Trophoblast cell (in vitro differentiated cells and primary cell): Measurements from ENCODE around the gene GNB5.
"Not testable (repeated sequence)": the region's sequence is repeated elsewhere in the genome, so short reads cannot be mapped to it uniquely, and the experiment has no call there.

Source experiments
- DNase-seq, 2 donors: peaks; one replicate each; pipeline ENCODE4 v3.0.0-alpha.2; 2016
- H2AFZ ChIP-seq: 2 replicates; pipeline ENCODE4 v1.6.1; 2013; ENCODE audit warnings: low read length, moderate library complexity, mild to moderate bottlenecking; ENCODE audit not compliant: insufficient read depth, poor library complexity
- H2AK5ac ChIP-seq: 2 replicates; pipeline ENCODE4 v1.6.1; 2013; ENCODE audit warnings: mild to moderate bottlenecking, low read length
- H2BK120ac ChIP-seq: 2 replicates; pipeline ENCODE4 v1.6.1; 2013; ENCODE audit warnings: low read length, mild to moderate bottlenecking, moderate library complexity; ENCODE audit not compliant: insufficient read depth, poor library complexity
- H2BK12ac ChIP-seq: 2 replicates; pipeline ENCODE4 v1.6.1; 2013; ENCODE audit warnings: mild to moderate bottlenecking, low read length, moderate library complexity
- H2BK5ac ChIP-seq: 2 replicates; pipeline ENCODE4 v1.6.1; 2013; ENCODE audit warnings: low read length, low read depth, moderate library complexity, mild to moderate bottlenecking; ENCODE audit not compliant: poor library complexity
- H3K14ac ChIP-seq: 2 replicates; pipeline ENCODE4 v1.6.1; 2013; ENCODE audit warnings: mild to moderate bottlenecking, low read length
- H3K18ac ChIP-seq: 2 replicates; pipeline ENCODE4 v1.6.1; 2013; ENCODE audit warnings: mild to moderate bottlenecking, low read length
- H3K23ac ChIP-seq: 2 replicates; pipeline ENCODE4 v1.6.1; 2013; ENCODE audit warnings: low read length
- H3K27ac ChIP-seq: 2 replicates; pipeline ENCODE4 v1.5.1; 2013; ENCODE audit warnings: low read depth, mild to moderate bottlenecking, inconsistent platforms, low read length, moderate library complexity
- H3K27me3 ChIP-seq: 2 replicates; pipeline ENCODE4 v1.6.1; 2013; ENCODE audit warnings: inconsistent platforms, mild to moderate bottlenecking, low read length, moderate library complexity; ENCODE audit not compliant: insufficient read depth
- H3K36me3 ChIP-seq, 2 experiments: 1 replicate in 1 of 2; 2 replicates in 1 of 2; pipeline ENCODE4 v1.6.1; 2013; ENCODE audit warnings: low read length in 2 of 2, mild to moderate bottlenecking in 2 of 2, moderate library complexity in 1 of 2; ENCODE audit not compliant: insufficient read depth in 2 of 2, control insufficient read depth in 1 of 2
- H3K4ac ChIP-seq: 2 replicates; pipeline ENCODE4 v1.6.1; 2013; ENCODE audit warnings: low read depth, mild to moderate bottlenecking, low read length, moderate library complexity
- H3K4me1 ChIP-seq, 2 experiments: 1 replicate in 1 of 2; 2 replicates in 1 of 2; pipeline ENCODE4 v1.6.1; 2013; ENCODE audit warnings: low read length in 2 of 2, mild to moderate bottlenecking in 2 of 2, moderate library complexity in 1 of 2; ENCODE audit not compliant: insufficient read depth in 2 of 2, control insufficient read depth in 1 of 2
- H3K4me2 ChIP-seq: 2 replicates; pipeline ENCODE4 v1.6.1; 2013; ENCODE audit warnings: inconsistent platforms, mild to moderate bottlenecking, low read length, moderate library complexity
- H3K4me3 ChIP-seq: 2 replicates; pipeline ENCODE4 v1.5.1; 2013; ENCODE audit warnings: mild to moderate bottlenecking, low read depth, low read length, inconsistent platforms
- H3K79me1 ChIP-seq: one replicate; pipeline ENCODE4 v1.6.1; 2013; ENCODE audit warnings: low read length
- H3K79me2 ChIP-seq: 2 replicates; pipeline ENCODE4 v1.6.1; 2013; ENCODE audit warnings: low read length, mild to moderate bottlenecking; ENCODE audit not compliant: control insufficient read depth, insufficient read depth, poor library complexity
- H3K9ac ChIP-seq: 2 replicates; pipeline ENCODE4 v1.6.1; 2013; ENCODE audit warnings: mild to moderate bottlenecking, low read length
- H3K9me3 ChIP-seq: 2 replicates; pipeline ENCODE4 v1.6.1; 2013; ENCODE audit warnings: low read depth, mild to moderate bottlenecking, control low read depth, inconsistent platforms, low read length; ENCODE audit not compliant: insufficient read depth
- H4K12ac ChIP-seq: 2 replicates; pipeline ENCODE4 v1.6.1; 2013; ENCODE audit warnings: low read depth, mild to moderate bottlenecking, low read length, moderate library complexity
- H4K8ac ChIP-seq: 2 replicates; pipeline ENCODE4 v1.6.1; 2013; ENCODE audit warnings: low read depth, mild to moderate bottlenecking, low read length, moderate library complexity
- H4K91ac ChIP-seq: one replicate; pipeline ENCODE4 v1.6.1; 2013; ENCODE audit warnings: low read depth, mild to moderate bottlenecking, low read length, moderate library complexity
- WGBS: extraction: QIAGEN DNeasy Blood & Tissue Kit; methylation state at CpG from one replicate; pipeline ENCODE4 v1.1.7; 2013; ENCODE audit warnings: missing lambda C conversion rate; ENCODE audit not compliant: insufficient read length, insufficient coverage; ENCODE audit errors: extremely low coverage; 5-methylcytosine and 5-hydroxymethylcytosine counted together

The GNB5 gene

DNA sequence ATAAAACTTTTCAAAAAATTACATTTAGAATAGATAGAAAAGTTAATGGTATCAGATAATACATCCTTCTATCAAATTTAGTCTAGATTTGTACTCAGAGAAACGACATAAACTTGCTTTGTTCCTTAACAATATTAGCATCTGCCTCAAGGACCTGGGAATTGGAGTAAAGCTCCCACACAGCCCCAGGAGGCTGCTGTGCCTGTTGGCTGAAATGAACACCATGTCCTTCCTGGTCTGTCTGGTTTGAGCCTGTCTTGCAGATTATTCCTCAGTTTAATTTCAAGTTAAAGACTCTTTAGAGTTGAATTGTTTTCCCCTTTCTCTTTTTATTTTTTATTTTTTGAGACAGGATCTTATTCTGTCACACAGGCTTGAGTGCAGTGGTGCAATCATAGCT lies 19.4 kb downstream of the GNB5 start:
- H2BK120ac ChIP-seq, result no peak overlapping the region
- no peak overlapping the region for H3K27ac ChIP-seq
- no peaks in the 10 kb centered on the region for H3K4me1 ChIP-seq
- no peaks in the 10 kb centered on the region for H3K9me3 ChIP-seq
- H2AFZ ChIP-seq, result no peak overlapping the region
- H2BK5ac ChIP-seq, result no peak overlapping the region
- no peak overlapping the region for H2AK5ac ChIP-seq
- no peak overlapping the region for H2BK12ac ChIP-seq
- no peaks in the 10 kb centered on the region for H3K79me1 ChIP-seq
- no peak overlapping the region for H3K23ac ChIP-seq
- no peak overlapping the region for H3K4ac ChIP-seq
- no peaks in the 10 kb centered on the region for H3K79me2 ChIP-seq
- H3K36me3 ChIP-seq, result no peaks in the 10 kb centered on the region
- H4K12ac ChIP-seq, result no peak overlapping the region
- no peaks in the 10 kb centered on the region for H3K27me3 ChIP-seq
- no peak overlapping the region for H4K8ac ChIP-seq
- H3K14ac ChIP-seq, result no peak overlapping the region
- H3K18ac ChIP-seq, result no peak overlapping the region
- no CpG with 5 or more reads among the region's 1 CpG for WGBS
- H4K91ac ChIP-seq, result no peak overlapping the region
- no peak overlapping the region for H3K4me3 ChIP-seq
- H3K9ac ChIP-seq, result no peak overlapping the region
- DNase-seq, result no peak
- H3K4me2 ChIP-seq, result no peak overlapping the region

DNA sequence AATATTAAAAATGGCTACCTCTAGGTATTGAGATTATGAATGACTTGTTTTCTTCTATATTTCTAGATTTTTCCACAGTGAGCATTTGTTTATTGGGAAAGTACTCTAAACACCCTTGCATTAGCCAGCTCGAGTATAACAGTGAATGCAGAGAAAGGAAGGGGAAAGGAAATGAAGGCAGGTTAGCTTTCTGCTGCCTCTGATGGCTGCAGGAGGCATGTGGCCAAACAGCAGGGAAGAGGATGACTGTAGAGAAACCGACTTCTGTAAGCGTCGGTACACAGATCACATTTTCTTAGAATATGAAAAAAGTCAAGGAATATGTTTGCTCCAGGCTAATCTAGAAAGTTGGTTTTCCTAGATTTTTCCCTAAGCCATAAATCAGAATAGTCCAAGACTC lies 19.8 kb downstream of the GNB5 start:
- Histone ChIP-seq H3K9me3 (no peaks in the 10 kb centered on the region), H3K9ac (no peak overlapping the region), H2BK120ac (no peak overlapping the region), H2AFZ (no peak overlapping the region), H3K14ac (no peak overlapping the region), H2BK5ac (no peak overlapping the region), H4K8ac (no peak overlapping the region), H3K79me1 (no peaks in the 10 kb centered on the region), H3K4me2 (no peak overlapping the region), H3K79me2 (no peaks in the 10 kb centered on the region), H4K12ac (no peak overlapping the region), H3K4me1 (no peaks in the 10 kb centered on the region), H3K4me3 (no peak overlapping the region), H3K23ac (no peak overlapping the region), H2BK12ac (no peak overlapping the region), H3K4ac (no peak overlapping the region), H3K27me3 (no peaks in the 10 kb centered on the region), H2AK5ac (no peak overlapping the region), H3K36me3 (no peaks in the 10 kb centered on the region), H4K91ac (no peak overlapping the region), H3K18ac (no peak overlapping the region), H3K27ac (no peak overlapping the region)
- no CpG with 5 or more reads among the region's 4 CpGs for WGBS
- DNase-seq, result no peak

DNA sequence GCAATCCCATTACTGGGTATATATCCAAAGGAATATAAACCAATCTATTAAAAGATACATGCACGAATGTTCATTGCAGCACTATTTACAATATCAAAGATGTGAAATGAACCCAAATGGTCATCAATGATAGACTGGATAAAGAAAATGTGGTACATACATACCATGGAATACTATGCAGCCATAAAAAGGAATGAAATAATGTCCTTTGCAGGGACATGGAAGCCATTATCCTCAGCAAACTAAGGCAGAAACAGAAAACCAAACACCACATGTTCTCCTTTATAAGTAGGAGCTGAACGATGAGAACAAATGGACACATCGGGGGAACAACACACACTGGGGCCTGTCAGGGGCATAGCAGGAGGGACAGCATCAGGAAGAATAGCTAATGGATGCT lies 21.0 kb downstream of the GNB5 start:
- H2BK5ac ChIP-seq, H3K27me3 ChIP-seq, DNase-seq, H3K4me1 ChIP-seq, H3K18ac ChIP-seq, H3K79me2 ChIP-seq, H3K14ac ChIP-seq, H3K9ac ChIP-seq, H4K91ac ChIP-seq, H3K79me1 ChIP-seq, H2BK12ac ChIP-seq, H2BK120ac ChIP-seq, H4K8ac ChIP-seq, H3K4me2 ChIP-seq, H3K4ac ChIP-seq, H3K23ac ChIP-seq, H3K27ac ChIP-seq, H3K36me3 ChIP-seq, H3K9me3 ChIP-seq, H4K12ac ChIP-seq, H3K4me3 ChIP-seq, H2AFZ ChIP-seq, H2AK5ac ChIP-seq: not testable (repeated sequence)
- WGBS, result no CpG with 5 or more reads among the region's 3 CpGs

DNA sequence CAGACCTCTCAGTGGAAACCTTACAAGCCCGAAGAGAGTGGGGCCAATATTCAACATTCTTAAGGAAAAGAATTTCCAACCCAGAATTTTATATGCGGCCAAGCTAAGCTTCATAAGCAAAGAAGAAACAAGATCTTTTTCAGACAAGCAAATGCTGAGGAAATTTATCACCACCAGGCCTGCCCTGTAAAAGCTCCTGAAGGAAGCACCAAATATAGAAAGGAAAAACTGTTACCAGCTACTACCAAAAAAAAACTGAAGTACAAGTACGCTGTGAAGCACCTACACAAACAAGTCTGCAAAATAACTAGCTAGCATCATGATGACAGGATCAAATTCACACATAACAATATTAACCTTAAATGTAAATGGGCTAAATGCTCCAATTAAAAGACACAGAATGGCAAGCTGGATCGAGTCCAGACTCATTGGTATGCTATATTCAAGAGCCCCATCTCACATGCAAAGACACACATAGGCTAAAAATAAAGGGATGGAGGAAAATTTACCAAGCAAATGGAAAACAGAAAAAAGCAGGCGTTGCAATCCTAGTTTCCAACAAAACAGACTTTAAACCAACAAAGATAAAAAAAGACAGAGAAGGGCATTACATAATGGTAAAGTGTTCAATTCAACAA lies 25.6 kb downstream of the GNB5 start:
- H2BK5ac ChIP-seq, H3K79me1 ChIP-seq, H2BK12ac ChIP-seq, H3K27ac ChIP-seq, H4K91ac ChIP-seq, H4K8ac ChIP-seq, H2AK5ac ChIP-seq, H3K4me3 ChIP-seq, H3K4me1 ChIP-seq, H3K4ac ChIP-seq, H3K9me3 ChIP-seq, H4K12ac ChIP-seq, H3K18ac ChIP-seq, H3K9ac ChIP-seq, H3K79me2 ChIP-seq, H3K14ac ChIP-seq, H2AFZ ChIP-seq, H3K23ac ChIP-seq, H3K36me3 ChIP-seq, H3K4me2 ChIP-seq, H3K27me3 ChIP-seq, H2BK120ac ChIP-seq, DNase-seq: not testable (repeated sequence)
- WGBS, result no CpG with 5 or more reads among the region's 5 CpGs
